ENCODE data around the gene NECTIN4.
"Not testable (repeated sequence)": the region's sequence is repeated elsewhere in the genome, so short reads cannot be mapped to it uniquely, and the experiment has no call there.

The NECTIN4 gene

DNA sequence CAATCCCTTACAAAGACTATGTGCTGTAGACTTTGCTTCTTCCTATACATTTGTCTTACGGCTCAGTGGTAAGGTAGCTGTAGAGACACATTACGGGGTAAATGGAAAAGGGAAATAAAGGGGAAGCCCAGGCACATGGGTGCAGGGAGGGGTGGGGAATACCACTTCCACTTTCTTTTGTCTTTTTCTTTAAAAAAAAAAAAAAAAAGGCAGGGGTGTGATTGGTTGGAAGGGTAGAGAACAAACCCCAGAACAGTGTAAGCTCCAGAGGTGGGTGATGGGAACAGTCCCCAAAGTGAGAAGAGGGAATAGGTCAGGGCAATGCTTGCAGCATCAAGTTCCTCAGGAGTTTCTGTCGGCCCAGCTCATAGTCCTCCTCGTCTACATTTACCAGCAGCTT lies 32.5 kb upstream of the NECTIN4 start:
- H3K9ac ChIP-seq (ENCODE audit: low read length), result no peak overlapping the region
- peaks cover 59% of the 10 kb centered on the region for H3K36me3 ChIP-seq (ENCODE audit: control insufficient read depth, insufficient read depth, low read length, severe bottlenecking)
- no peak overlapping the region for H3K4me3 ChIP-seq (ENCODE audit: low read length)
- no peaks in the 10 kb centered on the region for H3K27me3 ChIP-seq (replicated peaks; ENCODE audit: control insufficient read depth, insufficient read depth, low read length)
- peaks cover 30% of the 10 kb centered on the region for H3K4me1 ChIP-seq (ENCODE audit: control insufficient read depth, insufficient read depth, low read length)
- no peak for DNase-seq (ENCODE audit: low read depth)
- H3K9me3 ChIP-seq (ENCODE audit: control insufficient read depth, low read length), result no peaks in the 10 kb centered on the region

DNA sequence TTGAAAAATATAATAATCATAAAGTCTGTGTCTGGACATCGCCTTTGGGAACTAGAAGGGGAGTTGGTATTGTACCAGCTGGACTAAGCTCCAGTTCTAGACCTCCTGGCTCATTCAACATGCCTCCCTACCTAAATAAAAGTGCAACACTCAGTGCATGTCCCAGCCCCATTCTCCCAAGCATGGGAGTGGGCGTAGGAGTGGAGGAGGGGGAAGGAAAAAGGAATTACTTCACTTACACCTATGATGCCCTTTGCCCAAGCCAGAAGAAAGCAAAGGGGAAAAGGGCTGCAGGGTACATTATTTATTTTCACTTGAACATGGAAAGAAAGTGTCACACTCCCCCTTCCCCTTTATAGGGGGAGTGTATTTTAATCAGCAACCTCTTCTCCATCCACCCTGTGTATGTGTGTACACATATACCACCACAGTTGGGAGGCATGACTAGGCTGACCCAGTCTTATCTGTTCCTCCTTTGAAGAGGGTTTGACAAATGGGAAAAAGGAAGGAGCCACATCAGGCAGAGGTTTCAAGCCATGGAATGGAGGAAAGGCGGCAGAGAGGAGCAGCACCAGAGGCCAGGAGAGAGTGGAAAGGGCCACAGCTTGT lies 31.8 kb upstream of the NECTIN4 start:
- H3K4me1 ChIP-seq (ENCODE audit: control insufficient read depth, insufficient read depth, low read length), result peaks cover 37% of the 10 kb centered on the region
- no peak for DNase-seq (ENCODE audit: low read depth)
- H3K36me3 ChIP-seq (ENCODE audit: control insufficient read depth, insufficient read depth, low read length, severe bottlenecking), result peaks cover 54% of the 10 kb centered on the region
- no peak overlapping the region for H3K4me3 ChIP-seq (ENCODE audit: low read length)
- no peaks in the 10 kb centered on the region for H3K27me3 ChIP-seq (replicated peaks; ENCODE audit: control insufficient read depth, insufficient read depth, low read length)
- H3K9me3 ChIP-seq (ENCODE audit: control insufficient read depth, low read length), result no peaks in the 10 kb centered on the region
- peak overlapping the region; percentile 2 for H3K9ac ChIP-seq (ENCODE audit: low read length)

DNA sequence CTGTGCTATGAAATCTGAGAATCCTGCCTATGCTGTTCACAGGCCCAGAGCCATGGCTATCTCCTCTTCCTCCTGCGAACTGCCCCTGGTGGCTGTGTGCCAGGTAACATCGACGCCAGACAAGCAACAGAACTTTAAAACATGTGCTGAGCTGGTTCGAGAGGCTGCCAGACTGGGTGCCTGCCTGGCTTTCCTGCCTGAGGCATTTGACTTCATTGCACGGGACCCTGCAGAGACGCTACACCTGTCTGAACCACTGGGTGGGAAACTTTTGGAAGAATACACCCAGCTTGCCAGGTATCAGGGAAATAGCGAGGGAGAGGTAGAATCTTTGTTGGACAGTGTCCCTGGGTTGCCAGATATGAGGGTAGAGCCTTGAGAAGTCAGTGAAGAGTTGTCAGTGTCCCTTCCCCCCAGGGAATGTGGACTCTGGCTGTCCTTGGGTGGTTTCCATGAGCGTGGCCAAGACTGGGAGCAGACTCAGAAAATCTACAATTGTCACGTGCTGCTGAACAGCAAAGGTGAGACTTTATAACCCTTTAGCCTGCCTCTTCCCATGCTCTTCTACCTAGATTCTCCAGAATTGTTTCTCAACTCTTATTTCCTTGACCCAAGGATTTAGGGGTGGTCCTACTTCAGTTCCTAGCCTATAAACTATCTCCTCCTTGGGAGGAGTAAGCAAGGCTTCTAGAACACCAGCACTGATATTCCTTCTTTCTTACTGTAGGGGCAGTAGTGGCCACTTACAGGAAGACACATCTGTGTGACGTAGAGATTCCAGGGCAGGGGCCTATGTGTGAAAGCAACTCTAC lies 29.9 kb upstream of the NECTIN4 start:
- peaks cover 49% of the 10 kb centered on the region for H3K4me1 ChIP-seq (ENCODE audit: control insufficient read depth, insufficient read depth, low read length)
- H3K27me3 ChIP-seq (replicated peaks; ENCODE audit: control insufficient read depth, insufficient read depth, low read length), result no peaks in the 10 kb centered on the region
- peak overlapping the region; percentile 99 for H3K9ac ChIP-seq (ENCODE audit: low read length)
- peak overlapping the region; percentile 100 for H3K4me3 ChIP-seq (ENCODE audit: low read length)
- no peaks in the 10 kb centered on the region for H3K9me3 ChIP-seq (ENCODE audit: control insufficient read depth, low read length)
- peak; percentile 77 for DNase-seq (ENCODE audit: low read depth)
- H3K36me3 ChIP-seq (ENCODE audit: control insufficient read depth, insufficient read depth, low read length, severe bottlenecking), result peaks cover 51% of the 10 kb centered on the region

DNA sequence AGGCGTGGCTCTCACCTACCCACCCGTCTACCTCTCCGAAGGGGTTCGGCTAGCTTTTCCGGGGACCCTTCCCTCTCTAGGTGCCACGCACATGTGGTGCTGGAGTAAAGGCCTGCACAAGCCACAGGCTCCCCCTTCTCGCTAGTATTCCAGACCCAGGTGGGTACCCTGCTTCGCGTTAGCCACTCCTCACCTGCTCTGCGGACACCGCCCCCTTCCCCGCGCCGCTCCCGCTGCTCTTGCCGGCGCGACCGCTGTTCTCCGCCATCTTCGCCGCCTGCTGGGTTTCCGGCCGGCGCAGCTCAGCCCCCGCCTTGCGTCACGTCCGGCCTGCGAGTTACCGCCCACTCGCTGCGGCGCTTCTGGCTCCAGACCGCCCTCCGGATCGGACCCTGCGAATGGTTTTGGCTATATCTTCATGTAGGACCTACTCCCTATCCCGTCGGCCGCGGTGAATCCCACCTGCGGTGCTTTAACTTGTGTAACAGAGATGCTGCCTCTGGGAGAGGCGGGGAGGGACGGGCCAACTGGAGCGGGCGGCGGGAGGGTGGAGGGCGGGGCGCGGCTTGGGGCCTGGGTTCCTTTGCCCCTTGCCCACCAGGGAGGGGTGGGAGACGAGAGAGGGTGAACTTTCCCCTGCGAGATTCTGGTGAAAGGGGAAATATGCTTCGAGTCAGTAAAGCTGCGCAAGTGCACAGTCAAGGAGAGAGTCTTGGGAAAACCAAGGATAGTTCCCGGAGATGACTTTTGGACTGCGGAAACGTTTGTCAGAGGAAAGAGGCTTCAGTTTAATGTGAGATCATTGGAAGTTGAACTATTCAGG lies 28.6 kb upstream of the NECTIN4 start, which contains the start of the genes NIT1 and PFDN2:
NIT1 (plus strand) TSS at position 347 of the 823 bp plus-strand sequence; CDS start at position 419, 72 bp downstream.
PFDN2 (minus strand) TSS at position 279 of the 823 bp plus-strand sequence; CDS start at position 268, 11 bp downstream.
- H3K27me3 ChIP-seq (replicated peaks; ENCODE audit: control insufficient read depth, insufficient read depth, low read length), result no peaks in the 10 kb centered on the region
- DNase-seq (ENCODE audit: low read depth), result peak; percentile 96
- no peaks in the 10 kb centered on the region for H3K9me3 ChIP-seq (ENCODE audit: control insufficient read depth, low read length)
- peak within 1 kb of the TSS; percentile 100 for H3K4me3 ChIP-seq (ENCODE audit: low read length)
- peaks cover 50% of the 10 kb centered on the region for H3K4me1 ChIP-seq (ENCODE audit: control insufficient read depth, insufficient read depth, low read length)
- H3K9ac ChIP-seq (ENCODE audit: low read length), result peak within 1 kb of the TSS; percentile 99
- H3K36me3 ChIP-seq (ENCODE audit: control insufficient read depth, insufficient read depth, low read length, severe bottlenecking), result peaks cover 46% of the 10 kb centered on the region

DNA sequence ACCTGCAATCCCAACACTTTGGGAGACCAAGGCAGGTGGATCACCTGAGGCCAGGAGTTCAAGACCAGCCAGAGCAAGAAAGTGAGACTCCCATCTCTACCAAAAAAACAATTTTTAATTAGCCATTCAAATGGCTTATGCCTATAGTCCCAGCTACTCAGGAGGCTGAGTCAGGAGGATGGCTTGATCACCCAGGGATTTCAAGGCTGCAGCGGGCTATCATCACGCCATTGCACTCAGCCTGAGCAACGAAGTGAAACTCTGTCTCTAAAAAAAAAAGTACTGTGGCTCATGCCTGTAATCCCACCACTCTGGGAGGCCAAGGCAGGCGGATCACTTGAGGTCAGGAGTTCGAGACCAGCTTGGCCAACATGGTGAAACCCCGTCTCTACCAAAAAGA lies 26.6 kb upstream of the NECTIN4 start:
- not testable (repeated sequence) for H3K27me3 ChIP-seq (replicated peaks; ENCODE audit: control insufficient read depth, insufficient read depth, low read length); H3K9me3 ChIP-seq (ENCODE audit: control insufficient read depth, low read length); DNase-seq (ENCODE audit: low read depth); H3K9ac ChIP-seq (ENCODE audit: low read length)
- peaks cover 26% of the 10 kb centered on the region for H3K36me3 ChIP-seq (ENCODE audit: control insufficient read depth, insufficient read depth, low read length, severe bottlenecking)
- peaks cover 60% of the 10 kb centered on the region for H3K4me1 ChIP-seq (ENCODE audit: control insufficient read depth, insufficient read depth, low read length)
- peak overlapping the region; percentile 100 for H3K4me3 ChIP-seq (ENCODE audit: low read length)

DNA sequence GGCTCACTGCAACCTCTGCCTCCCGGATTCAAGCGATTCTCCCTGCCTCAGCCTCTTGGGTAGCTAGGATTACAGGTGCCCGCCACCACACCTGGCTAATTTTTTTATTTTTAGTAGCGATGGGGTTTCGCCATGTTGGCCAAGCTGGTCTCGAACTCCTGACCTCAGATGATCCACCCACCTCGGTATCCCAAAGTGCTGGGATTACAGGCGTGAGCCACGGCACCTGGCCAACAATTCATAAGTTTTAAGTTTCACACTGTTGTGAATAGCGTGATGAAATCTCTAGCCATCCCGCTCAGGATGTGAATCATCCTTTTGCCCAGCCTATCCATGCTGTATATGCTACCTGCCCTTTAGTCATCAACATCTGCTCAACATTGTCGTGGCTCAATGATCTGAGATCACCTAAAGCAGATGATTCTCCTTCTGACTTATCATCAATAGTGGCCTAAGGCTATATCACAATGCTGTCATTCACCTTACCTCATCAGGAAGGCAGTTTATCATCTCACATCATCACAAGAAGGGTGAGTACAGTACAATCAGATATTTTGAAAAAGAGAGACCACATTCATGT lies 25.9 kb upstream of the NECTIN4 start:
- DNase-seq (ENCODE audit: low read depth), result no peak

DNA sequence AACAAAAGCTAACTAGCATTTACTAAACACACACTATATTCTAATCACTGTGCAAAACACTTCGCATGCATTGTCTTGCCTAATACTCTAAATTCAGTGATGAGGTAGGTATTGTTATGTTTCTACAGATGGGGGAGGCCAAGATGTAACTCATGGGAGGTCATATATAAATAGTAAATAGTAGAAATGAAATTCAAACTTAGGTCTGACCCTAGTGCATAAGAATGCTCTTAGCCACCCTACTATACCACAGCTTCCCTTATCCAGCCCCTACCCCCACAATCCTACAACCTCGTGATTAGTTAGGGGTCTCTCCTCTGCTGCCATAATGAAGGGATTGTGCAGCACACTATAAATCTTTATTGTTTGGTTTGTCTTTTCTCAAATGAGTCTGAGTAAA lies 25.2 kb upstream of the NECTIN4 start:
- Histone ChIP-seq H3K9ac (ENCODE audit: low read length) (no peak overlapping the region), H3K4me1 (ENCODE audit: control insufficient read depth, insufficient read depth, low read length) (peaks cover 49% of the 10 kb centered on the region), H3K4me3 (ENCODE audit: low read length) (no peak overlapping the region), H3K9me3 (ENCODE audit: control insufficient read depth, low read length) (no peaks in the 10 kb centered on the region), H3K36me3 (ENCODE audit: control insufficient read depth, insufficient read depth, low read length, severe bottlenecking) (peaks cover 19% of the 10 kb centered on the region), H3K27me3 (replicated peaks; ENCODE audit: control insufficient read depth, insufficient read depth, low read length) (no peaks in the 10 kb centered on the region)
- DNase-seq (ENCODE audit: low read depth), result no peak

More for the DNA sequence above, 25.9 kb upstream of the NECTIN4 start:
- Histone ChIP-seq H3K4me3 (ENCODE audit: low read length) (no peak overlapping the region), H3K9me3 (ENCODE audit: control insufficient read depth, low read length) (no peaks in the 10 kb centered on the region), H3K4me1 (ENCODE audit: control insufficient read depth, insufficient read depth, low read length) (peaks cover 56% of the 10 kb centered on the region), H3K36me3 (ENCODE audit: control insufficient read depth, insufficient read depth, low read length, severe bottlenecking) (peaks cover 19% of the 10 kb centered on the region), H3K9ac (ENCODE audit: low read length) (no peak overlapping the region), H3K27me3 (replicated peaks; ENCODE audit: control insufficient read depth, insufficient read depth, low read length) (no peaks in the 10 kb centered on the region)

DNA sequence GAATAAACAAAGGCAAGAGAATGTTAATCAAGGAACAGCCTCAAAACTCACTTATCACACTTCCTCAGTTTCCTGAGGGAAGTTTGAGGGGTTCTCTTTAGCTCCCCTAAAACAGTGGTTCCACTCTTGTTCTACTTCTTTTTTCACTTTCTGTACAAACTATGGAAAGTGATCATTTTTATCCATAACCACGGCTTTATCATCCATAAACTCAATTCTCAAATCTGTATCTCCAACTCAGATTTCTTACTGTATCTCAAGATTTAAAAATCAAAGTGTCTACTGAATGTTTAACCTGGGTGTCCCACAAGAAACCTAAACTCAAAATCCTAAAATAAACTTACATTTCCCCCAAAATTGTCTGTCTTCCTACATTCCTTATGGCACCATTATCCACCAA lies 24.6 kb upstream of the NECTIN4 start:
- Histone ChIP-seq H3K9ac (ENCODE audit: low read length) (no peak overlapping the region), H3K4me1 (ENCODE audit: control insufficient read depth, insufficient read depth, low read length) (peaks cover 43% of the 10 kb centered on the region), H3K9me3 (ENCODE audit: control insufficient read depth, low read length) (no peaks in the 10 kb centered on the region), H3K36me3 (ENCODE audit: control insufficient read depth, insufficient read depth, low read length, severe bottlenecking) (peaks cover 22% of the 10 kb centered on the region), H3K27me3 (replicated peaks; ENCODE audit: control insufficient read depth, insufficient read depth, low read length) (no peaks in the 10 kb centered on the region), H3K4me3 (ENCODE audit: low read length) (no peak overlapping the region)
- DNase-seq (ENCODE audit: low read depth), result no peak

DNA sequence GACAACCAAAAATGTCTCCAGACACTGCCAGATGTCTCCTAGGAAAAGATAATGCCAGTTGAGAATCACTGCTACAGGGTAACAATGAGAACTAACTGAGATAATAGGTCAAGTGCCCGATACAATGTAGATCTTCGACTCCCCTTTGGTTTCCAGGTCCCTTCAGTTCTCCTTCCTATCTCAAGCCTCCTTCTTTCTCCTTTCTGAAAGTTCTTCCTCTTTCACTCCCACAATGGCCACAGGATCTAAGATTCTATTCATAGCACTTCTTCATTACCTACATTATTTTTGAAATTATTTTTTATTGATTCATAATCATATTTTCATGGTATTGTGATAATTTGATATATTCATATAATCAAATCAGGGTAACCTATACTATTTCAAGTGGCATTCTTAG lies 22.2 kb upstream of the NECTIN4 start:
- H3K4me1 ChIP-seq (ENCODE audit: control insufficient read depth, insufficient read depth, low read length), result peaks cover 31% of the 10 kb centered on the region
- H3K9me3 ChIP-seq (ENCODE audit: control insufficient read depth, low read length), result no peaks in the 10 kb centered on the region
- no peak overlapping the region for H3K4me3 ChIP-seq (ENCODE audit: low read length)
- H3K27me3 ChIP-seq (replicated peaks; ENCODE audit: control insufficient read depth, insufficient read depth, low read length), result no peaks in the 10 kb centered on the region
- no peak for DNase-seq (ENCODE audit: low read depth)
- H3K9ac ChIP-seq (ENCODE audit: low read length), result no peak overlapping the region
- H3K36me3 ChIP-seq (ENCODE audit: control insufficient read depth, insufficient read depth, low read length, severe bottlenecking), result peaks cover 29% of the 10 kb centered on the region

DNA sequence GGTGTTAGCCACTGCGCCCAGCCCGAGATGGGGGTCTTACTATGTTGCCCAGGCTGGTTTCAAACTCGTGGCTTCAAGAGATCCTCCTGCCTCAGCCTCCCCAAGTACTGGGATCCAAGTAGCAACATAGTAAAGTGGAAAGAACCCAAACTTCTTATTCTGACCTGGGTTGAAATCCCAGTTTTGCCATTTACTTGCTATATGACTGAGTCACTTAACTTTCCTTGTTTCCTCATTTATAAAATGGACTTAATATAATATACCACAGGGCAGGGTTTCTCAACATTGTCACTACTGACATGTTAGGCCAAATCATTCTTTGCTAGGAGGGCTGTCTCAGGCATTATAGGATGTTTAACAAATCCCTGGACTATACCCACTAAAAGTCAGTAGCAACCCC lies 21.8 kb upstream of the NECTIN4 start:
- no peaks in the 10 kb centered on the region for H3K27me3 ChIP-seq (replicated peaks; ENCODE audit: control insufficient read depth, insufficient read depth, low read length)
- H3K4me1 ChIP-seq (ENCODE audit: control insufficient read depth, insufficient read depth, low read length), result peaks cover 31% of the 10 kb centered on the region
- H3K9ac ChIP-seq (ENCODE audit: low read length), result no peak overlapping the region
- DNase-seq (ENCODE audit: low read depth), result no peak
- H3K36me3 ChIP-seq (ENCODE audit: control insufficient read depth, insufficient read depth, low read length, severe bottlenecking), result peaks cover 32% of the 10 kb centered on the region
- no peak overlapping the region for H3K4me3 ChIP-seq (ENCODE audit: low read length)
- H3K9me3 ChIP-seq (ENCODE audit: control insufficient read depth, low read length), result no peaks in the 10 kb centered on the region

DNA sequence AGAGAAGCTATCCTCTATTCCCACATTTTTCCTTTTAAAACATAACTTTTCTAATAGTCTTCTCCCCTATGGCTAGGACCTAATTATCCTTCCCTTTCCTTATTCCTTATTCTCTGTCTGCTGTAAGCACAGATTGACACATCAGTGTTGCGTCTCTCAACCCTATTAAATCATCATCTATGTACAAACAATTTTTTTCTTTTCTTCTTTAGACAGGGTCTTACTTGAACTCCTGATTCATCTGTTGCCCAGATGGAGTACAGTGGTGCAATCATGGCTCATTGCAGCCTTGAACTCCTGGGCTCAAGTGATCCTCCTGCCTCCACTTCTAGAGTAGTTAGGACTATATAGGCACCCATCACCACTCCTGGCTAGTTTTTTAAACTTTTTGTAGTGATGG lies 17.1 kb upstream of the NECTIN4 start:
- Histone ChIP-seq H3K27me3 (replicated peaks; ENCODE audit: control insufficient read depth, insufficient read depth, low read length) (no peaks in the 10 kb centered on the region), H3K4me3 (ENCODE audit: low read length) (no peak overlapping the region), H3K9me3 (ENCODE audit: control insufficient read depth, low read length) (no peaks in the 10 kb centered on the region), H3K36me3 (ENCODE audit: control insufficient read depth, insufficient read depth, low read length, severe bottlenecking) (peaks cover 32% of the 10 kb centered on the region), H3K9ac (ENCODE audit: low read length) (no peak overlapping the region), H3K4me1 (ENCODE audit: control insufficient read depth, insufficient read depth, low read length) (peaks cover 30% of the 10 kb centered on the region)
- no peak for DNase-seq (ENCODE audit: low read depth)
